K562 (cell line): ENCODE results near the gene MAP7D1. TPM values are rescaled to one million over a fixed set of nuclear protein-coding genes. Genes with fewer than 3 reads are reported as not detected.

Source experiments
- CHD4 ChIP-seq: fragments of 200-600 bp; sonication (generic); IDR thresholded peaks from 3 replicates; pipeline ENCODE4 v1.6.1; 2012; ENCODE audit warnings: low read depth, mild to moderate bottlenecking, mixed read lengths, low read length, inconsistent platforms; ENCODE audit not compliant: insufficient read depth, insufficient replicate concordance, poor library complexity, severe bottlenecking
- ELF2 ChIP-seq: fragments of 250-450 bp; sonication (Bioruptor Pico); IDR thresholded peaks from 2 replicates; pipeline ENCODE4 v1.5.0; 2021; ENCODE audit warnings: mild to moderate bottlenecking
- KLF1 ChIP-seq: fragments of 450-650 bp; IDR thresholded peaks from 2 replicates; pipeline ENCODE4 v1.6.1; 2016; ENCODE audit warnings: missing genetic modification characterization, missing compliant biosample characterization
- NR2C2 ChIP-seq, 2 experiments: fragments of 200-800 bp in 1 of 2; sonication (Bioruptor generic) in 1 of 2; sonication (generic) in 1 of 2; formaldehyde crosslinking in 1 of 2; IDR thresholded peaks; 2 replicates each; pipeline versions ENCODE4 v1.6.1 to v1.8.0; 2016 to 2022; ENCODE audit warnings: mild to moderate bottlenecking in 1 of 2, missing compliant biosample characterization in 1 of 2, missing genetic modification characterization in 1 of 2, missing genetic modification reagents in 1 of 2
- polyA plus RNA-seq, 8 experiments: library from polyadenylated mRNA; depleted of rRNA in 4 of 8; stranded (reverse) in 5 of 8; unstranded in 3 of 8; fragments of >200 nt; fragmentation: Nextera tagmentation in 2 of 8; fragmentation: Illumina TruSeq in 1 of 8; extraction: Ambion mirVana in 2 of 8; extraction: Trizol in 1 of 8; gene quantifications; 2 replicates each; pipeline versions ENCODE4 v1.2.1 to v1.2.3, GENCODE V29; 2011 to 2014; ENCODE audit warnings: inconsistent platforms in 1 of 8, missing spikeins in 1 of 8
- total RNA-seq, 7 experiments: library from RNA; depleted of rRNA in 6 of 7; stranded (reverse); fragments of >200 nt in 6 of 7; fragmentation: Illumina TruSeq in 2 of 7; extraction: Trizol in 2 of 7; gene quantifications; 2 replicates each; pipeline versions ENCODE4 v1.2.1 to v1.2.3, GENCODE V29; 2011 to 2021; ENCODE audit warnings: low replicate concordance in 1 of 7
- TF ChIP-seq, protein P1 (sequence below), 2 experiments: fragments of 450-650 bp; formaldehyde crosslinking in 1 of 2; IDR thresholded peaks; 2 replicates each; pipeline versions ENCODE4 v1.4.0 to v1.6.1; 2014 to 2020; ENCODE audit warnings: mild to moderate bottlenecking in 2 of 2, borderline replicate concordance in 1 of 2, low read depth in 1 of 2
- TF ChIP-seq, protein P2 (sequence below): fragments of 450-650 bp; IDR thresholded peaks from 2 replicates; pipeline ENCODE4 v1.6.1; 2016; ENCODE audit warnings: low read depth

MAP7D1 gene
- total and polyA plus RNA-seq, 9 of the 15 experiments (the other 6 are each of a cell fraction or from before 2014, with no cell fraction given): 3.6 to 108 (median 34.5) TPM

DNA sequence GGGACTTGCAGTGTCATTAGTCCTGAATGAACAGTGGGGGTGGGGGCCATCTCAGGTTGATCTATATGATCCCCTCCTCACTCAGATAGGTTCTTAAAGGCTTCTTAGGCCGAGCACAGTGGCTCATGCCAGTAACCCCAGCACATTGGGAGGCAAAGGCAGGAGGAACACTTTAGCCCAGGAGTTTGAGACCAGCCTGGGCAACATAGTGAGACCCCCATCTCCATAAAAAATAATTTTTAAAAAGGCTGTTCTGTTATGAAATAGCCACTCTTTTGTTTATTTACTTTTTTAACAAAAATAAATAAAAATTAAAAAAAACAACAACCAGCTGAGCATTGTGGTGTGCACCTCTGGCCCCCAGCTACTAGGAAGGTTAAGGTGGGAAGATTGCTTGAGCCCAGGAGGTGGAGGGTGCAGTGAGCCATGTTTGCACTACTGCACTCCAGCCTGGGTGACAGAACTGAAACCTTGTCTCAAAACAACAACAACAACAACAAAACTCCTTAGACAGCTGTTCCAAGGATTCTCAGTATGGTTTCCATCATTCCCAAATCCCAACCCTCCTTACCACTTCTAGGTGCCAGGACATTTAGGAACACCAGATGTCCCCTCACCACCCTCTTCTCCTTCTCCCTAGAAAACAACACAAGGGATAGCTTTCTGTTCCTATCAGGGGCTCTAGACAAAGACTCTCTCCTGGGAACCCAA lies 4.7 kb upstream of the MAP7D1 start (continued):
- TF ChIP-seq, protein P1, sequence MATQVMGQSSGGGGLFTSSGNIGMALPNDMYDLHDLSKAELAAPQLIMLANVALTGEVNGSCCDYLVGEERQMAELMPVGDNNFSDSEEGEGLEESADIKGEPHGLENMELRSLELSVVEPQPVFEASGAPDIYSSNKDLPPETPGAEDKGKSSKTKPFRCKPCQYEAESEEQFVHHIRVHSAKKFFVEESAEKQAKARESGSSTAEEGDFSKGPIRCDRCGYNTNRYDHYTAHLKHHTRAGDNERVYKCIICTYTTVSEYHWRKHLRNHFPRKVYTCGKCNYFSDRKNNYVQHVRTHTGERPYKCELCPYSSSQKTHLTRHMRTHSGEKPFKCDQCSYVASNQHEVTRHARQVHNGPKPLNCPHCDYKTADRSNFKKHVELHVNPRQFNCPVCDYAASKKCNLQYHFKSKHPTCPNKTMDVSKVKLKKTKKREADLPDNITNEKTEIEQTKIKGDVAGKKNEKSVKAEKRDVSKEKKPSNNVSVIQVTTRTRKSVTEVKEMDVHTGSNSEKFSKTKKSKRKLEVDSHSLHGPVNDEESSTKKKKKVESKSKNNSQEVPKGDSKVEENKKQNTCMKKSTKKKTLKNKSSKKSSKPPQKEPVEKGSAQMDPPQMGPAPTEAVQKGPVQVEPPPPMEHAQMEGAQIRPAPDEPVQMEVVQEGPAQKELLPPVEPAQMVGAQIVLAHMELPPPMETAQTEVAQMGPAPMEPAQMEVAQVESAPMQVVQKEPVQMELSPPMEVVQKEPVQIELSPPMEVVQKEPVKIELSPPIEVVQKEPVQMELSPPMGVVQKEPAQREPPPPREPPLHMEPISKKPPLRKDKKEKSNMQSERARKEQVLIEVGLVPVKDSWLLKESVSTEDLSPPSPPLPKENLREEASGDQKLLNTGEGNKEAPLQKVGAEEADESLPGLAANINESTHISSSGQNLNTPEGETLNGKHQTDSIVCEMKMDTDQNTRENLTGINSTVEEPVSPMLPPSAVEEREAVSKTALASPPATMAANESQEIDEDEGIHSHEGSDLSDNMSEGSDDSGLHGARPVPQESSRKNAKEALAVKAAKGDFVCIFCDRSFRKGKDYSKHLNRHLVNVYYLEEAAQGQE (IDR thresholded peaks at IDR 0.05; ENCODE audit: borderline replicate concordance): no peak
- TF ChIP-seq, protein P1 (CRISPR knock-in tag; IDR thresholded peaks at IDR 0.05; ENCODE audit: low read depth): no peak
- TF ChIP-seq, protein P2, sequence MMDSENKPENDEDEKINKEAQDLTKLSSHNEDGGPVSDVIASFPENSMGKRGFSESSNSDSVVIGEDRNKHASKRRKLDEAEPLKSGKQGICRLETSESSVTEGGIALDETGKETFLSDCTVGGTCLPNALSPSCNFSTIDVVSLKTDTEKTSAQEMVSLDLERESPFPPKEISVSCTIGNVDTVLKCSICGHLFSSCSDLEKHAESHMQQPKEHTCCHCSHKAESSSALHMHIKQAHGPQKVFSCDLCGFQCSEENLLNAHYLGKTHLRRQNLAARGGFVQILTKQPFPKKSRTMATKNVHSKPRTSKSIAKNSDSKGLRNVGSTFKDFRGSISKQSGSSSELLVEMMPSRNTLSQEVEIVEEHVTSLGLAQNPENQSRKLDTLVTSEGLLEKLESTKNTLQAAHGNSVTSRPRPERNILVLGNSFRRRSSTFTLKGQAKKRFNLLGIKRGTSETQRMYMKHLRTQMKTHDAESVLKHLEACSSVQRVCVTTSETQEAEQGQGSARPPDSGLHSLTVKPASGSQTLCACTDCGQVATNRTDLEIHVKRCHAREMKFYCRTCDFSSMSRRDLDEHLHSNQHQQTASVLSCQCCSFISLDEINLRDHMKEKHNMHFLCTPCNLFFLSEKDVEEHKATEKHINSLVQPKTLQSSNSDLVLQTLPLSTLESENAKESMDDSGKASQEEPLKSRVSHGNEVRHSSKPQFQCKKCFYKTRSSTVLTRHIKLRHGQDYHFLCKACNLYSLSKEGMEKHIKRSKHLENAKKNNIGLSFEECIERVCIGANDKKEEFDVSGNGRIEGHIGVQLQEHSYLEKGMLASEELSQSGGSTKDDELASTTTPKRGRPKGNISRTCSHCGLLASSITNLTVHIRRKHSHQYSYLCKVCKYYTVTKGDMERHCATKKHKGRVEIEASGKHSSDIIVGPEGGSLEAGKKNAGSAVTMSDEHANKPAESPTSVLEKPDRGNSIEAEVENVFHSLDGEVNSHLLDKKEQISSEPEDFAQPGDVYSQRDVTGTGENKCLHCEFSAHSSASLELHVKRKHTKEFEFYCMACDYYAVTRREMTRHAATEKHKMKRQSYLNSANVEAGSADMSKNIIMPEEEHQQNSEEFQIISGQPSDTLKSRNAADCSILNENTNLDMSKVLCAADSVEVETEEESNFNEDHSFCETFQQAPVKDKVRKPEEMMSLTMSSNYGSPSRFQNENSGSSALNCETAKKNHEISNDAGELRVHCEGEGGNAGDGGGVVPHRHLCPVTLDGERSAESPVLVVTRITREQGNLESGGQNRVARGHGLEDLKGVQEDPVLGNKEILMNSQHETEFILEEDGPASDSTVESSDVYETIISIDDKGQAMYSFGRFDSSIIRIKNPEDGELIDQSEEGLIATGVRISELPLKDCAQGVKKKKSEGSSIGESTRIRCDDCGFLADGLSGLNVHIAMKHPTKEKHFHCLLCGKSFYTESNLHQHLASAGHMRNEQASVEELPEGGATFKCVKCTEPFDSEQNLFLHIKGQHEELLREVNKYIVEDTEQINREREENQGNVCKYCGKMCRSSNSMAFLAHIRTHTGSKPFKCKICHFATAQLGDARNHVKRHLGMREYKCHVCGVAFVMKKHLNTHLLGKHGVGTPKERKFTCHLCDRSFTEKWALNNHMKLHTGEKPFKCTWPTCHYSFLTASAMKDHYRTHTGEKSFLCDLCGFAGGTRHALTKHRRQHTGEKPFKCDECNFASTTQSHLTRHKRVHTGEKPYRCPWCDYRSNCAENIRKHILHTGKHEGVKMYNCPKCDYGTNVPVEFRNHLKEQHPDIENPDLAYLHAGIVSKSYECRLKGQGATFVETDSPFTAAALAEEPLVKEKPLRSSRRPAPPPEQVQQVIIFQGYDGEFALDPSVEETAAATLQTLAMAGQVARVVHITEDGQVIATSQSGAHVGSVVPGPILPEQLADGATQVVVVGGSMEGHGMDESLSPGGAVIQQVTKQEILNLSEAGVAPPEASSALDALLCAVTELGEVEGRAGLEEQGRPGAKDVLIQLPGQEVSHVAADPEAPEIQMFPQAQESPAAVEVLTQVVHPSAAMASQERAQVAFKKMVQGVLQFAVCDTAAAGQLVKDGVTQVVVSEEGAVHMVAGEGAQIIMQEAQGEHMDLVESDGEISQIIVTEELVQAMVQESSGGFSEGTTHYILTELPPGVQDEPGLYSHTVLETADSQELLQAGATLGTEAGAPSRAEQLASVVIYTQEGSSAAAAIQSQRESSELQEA: no peak
- TF ChIP-seq ELF2 (CRISPR knock-in tag) (no peak), CHD4 (no peak), NR2C2 (CRISPR knock-in tag; IDR thresholded peaks at IDR 0.05) (no peak), NR2C2 (tag; IDR thresholded peaks at IDR 0.05) (no peak), KLF1 (tag) (no peak)
